Pons (tissue), 1 donor: Measurements from ENCODE around the gene PDGFC.
A peak's percentile ranks its signal among the peaks of the same experiment; 100 is the strongest.

ENCODE experiments used
- DNase-seq: peaks from one replicate; pipeline ENCODE4 v3.0.0-alpha.2; 2016; ENCODE audit warnings: low spot score

Gene PDGFC

GRCh38 chr4:156971676-156972378 lies at the start of gene PDGFC:
Gene PDGFC (minus strand): TSS chr4:156971799. CDS start chr4:156970903, 896 bp downstream.
- peak; percentile 30 for DNase-seq

- no peak for DNase-seq
Measured at GRCh38 chr4:157020882-157021281, 49.3 kb upstream of the PDGFC start.

- DNase-seq = no peak
Measured at GRCh38 chr4:157018920-157019490, 47.4 kb upstream of the PDGFC start.

- DNase-seq = no peak
Measured at GRCh38 chr4:157014621-157015591, 43.3 kb upstream of the PDGFC start.

- no peak for DNase-seq
Measured at GRCh38 chr4:157013656-157014055, 42.1 kb upstream of the PDGFC start.

GRCh38 chr4:157012781-157013180 lies 41.2 kb upstream of the PDGFC start:
- no peak for DNase-seq

- no peak for DNase-seq
Measured at GRCh38 chr4:157012296-157012695, 40.7 kb upstream of the PDGFC start.

- no peak for DNase-seq
Measured at GRCh38 chr4:157010630-157011029, 39.0 kb upstream of the PDGFC start.

- DNase-seq = no peak
Measured at GRCh38 chr4:157005831-157006230, 34.2 kb upstream of the PDGFC start.

GRCh38 chr4:157005193-157005592 lies 33.6 kb upstream of the PDGFC start:
- no peak for DNase-seq

- DNase-seq = no peak
Measured at GRCh38 chr4:157004279-157005161, 32.9 kb upstream of the PDGFC start.

- DNase-seq = peak; percentile 9
Measured at GRCh38 chr4:156999175-156999517, 27.5 kb upstream of the PDGFC start.

- DNase-seq = no peak
Measured at GRCh38 chr4:156998500-156999174, 27.0 kb upstream of the PDGFC start.

- no peak for DNase-seq
Measured at GRCh38 chr4:156992943-156993342, 21.3 kb upstream of the PDGFC start.

GRCh38 chr4:156991161-156991560 lies 19.6 kb upstream of the PDGFC start:
- no peak for DNase-seq

GRCh38 chr4:156983366-156983765 lies 11.8 kb upstream of the PDGFC start:
- no peak for DNase-seq

GRCh38 chr4:156981262-156981769 lies 9.7 kb upstream of the PDGFC start:
- no peak for DNase-seq

- DNase-seq = no peak
Measured at GRCh38 chr4:156977435-156978160, 6.0 kb upstream of the PDGFC start.

- DNase-seq = no peak
Measured at GRCh38 chr4:156976147-156976546, 4.5 kb upstream of the PDGFC start.

- no peak for DNase-seq
Measured at GRCh38 chr4:156975686-156976085, 4.1 kb upstream of the PDGFC start.
